Activated CD4-positive, alpha-beta T cell treated with anti-CD3 and anti-CD28 coated beads for 1 hour (primary cell): ENCODE measurements around the gene PMM2.
"Not testable (repeated sequence)": the region's sequence is repeated elsewhere in the genome, so short reads cannot be mapped to it uniquely, and the experiment has no call there.

ENCODE experiments used
- DNase-seq: peaks from one replicate; pipeline ENCODE4 v3.0.0-alpha.2; 2020

PMM2 gene

DNA sequence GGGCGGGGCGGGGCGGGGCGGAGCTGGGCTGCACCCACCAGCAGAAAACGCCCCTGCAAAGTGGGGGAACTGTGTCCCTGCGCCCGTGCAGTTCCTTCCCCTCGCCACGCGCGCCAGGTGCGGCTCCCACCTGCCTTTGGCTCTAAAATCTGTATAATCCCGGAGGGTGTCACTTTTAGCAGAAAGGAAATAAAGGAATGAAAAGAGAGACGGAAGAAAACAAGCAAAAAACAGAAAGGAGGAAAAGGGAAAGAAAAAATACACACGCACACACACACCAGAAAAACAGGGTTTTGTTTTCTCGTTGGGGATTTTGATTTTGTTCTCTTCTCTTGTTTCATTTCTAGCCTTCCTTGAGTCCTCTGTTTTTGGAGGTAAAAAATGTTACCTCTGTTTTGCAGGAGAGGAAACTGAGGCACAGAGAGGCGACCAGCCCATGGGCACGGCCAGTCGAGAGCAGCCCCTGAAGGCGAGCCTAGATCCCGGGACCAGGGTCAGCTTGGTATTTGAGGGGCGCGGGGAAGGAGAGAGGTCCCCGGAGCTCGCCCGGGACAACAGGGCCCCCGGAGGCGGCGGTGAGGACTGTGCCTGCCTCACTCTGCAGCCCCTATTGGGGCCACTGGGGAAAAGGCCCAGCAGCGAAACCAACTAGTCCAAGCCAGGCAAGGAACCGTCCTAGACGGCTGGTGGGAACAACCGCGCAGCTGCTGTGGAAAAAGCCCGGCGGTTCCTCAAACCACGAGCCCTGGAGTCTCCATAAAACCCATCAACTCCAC is 71.8 kb downstream of the PMM2 start:
- DNase-seq = no peak

DNA sequence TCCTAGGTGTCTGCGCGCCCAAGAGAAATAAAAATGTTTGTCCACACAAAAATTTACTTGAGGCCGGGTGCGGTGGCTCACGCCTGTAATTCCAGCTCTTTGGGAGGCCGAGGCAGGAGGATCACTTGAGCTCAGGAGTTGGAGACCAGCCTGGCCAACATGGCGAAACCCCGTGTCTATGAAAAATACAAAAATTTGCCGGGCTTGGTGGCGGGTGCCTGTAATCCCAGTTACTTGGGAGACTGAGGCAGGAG is 72.3 kb downstream of the PMM2 start:
- DNase-seq = not testable (repeated sequence)

DNA sequence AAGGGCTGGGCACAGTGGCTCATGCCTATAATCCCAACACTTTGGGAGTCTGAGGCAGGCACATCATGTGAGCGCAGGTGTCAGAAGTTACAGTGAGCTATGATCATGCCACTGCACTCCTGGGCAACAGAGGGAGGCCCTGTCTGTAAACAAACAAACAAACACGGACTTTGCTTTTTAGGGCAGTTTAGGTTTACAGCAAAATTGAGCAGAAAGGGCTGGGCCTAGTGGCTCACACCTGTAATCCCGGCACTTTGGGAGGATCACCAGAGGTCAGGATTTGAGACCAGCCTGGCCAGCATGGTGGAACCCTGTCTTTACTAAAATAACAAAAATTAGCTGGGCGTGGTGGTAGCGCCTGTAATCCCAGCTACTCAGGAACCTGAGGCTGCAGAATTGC is 74.4 kb downstream of the PMM2 start:
- DNase-seq = no peak

GRCh38 chr16:8872967-8873865 is 75.6 kb downstream of the PMM2 start:
- no peak for DNase-seq

DNA sequence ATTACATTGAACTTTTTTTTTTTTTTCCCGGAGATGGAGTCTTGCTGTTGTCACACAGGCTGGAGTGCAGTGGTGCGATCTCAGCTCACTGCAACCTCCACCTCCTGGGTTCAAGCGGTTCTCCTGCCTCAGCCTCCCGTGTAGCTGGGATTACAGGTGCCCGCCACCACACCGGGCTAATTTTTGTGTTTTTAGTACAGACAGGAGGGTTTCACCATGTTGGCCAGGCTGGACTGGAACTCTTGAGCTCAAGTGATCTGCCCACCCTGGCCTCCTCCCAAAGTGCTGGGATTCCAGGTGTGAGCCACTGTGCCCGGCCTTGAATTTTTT is 76.2 kb downstream of the PMM2 start:
- DNase-seq = not testable (repeated sequence)

DNA sequence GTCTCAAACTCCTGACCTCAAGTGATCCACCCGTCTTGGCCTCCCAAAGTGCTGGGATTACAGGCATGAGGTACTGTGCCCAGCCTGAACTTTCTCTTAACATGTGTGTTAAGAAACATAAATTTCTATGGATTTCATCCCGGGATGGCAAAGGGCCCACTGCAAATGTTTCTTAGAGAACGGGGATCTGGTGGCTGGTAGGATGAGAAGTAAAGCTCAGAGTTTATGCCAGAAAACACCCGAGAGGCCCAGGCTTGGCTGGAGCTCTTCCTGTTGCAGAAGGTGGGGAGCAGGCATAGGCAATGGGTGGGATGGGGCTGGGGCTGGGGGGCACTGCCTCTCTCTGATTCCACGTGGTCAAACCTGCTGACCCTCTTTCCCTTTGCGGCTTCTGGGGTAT is 76.7 kb downstream of the PMM2 start:
- no peak for DNase-seq

GRCh38 chr16:8875317-8875716 is 77.7 kb downstream of the PMM2 start:
- DNase-seq = not testable (repeated sequence)

- no peak for DNase-seq
Measured at GRCh38 chr16:8877894-8878522, 80.4 kb downstream of the PMM2 start.

DNA sequence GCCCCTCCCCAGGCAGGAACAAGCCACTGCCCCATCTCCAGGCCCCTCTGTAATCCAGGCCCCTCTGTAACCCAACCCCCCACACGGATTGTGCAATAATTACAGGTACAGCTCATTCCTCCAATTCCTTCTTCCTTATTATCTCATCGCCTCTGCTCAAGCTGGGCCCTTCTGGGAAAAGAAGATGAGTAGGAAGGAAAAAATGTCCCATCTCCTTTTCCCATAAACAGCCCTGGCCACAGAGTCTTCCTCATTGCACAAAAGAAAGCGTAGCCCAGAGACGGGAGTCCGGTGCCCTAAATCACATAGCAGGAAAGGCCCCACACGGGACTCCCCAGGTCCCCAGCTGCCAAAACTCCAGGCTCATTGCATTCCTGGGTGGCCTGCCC is 80.9 kb downstream of the PMM2 start:
- no peak for DNase-seq

GRCh38 chr16:8880839-8881510 is 83.3 kb downstream of the PMM2 start:
- no peak for DNase-seq

DNA sequence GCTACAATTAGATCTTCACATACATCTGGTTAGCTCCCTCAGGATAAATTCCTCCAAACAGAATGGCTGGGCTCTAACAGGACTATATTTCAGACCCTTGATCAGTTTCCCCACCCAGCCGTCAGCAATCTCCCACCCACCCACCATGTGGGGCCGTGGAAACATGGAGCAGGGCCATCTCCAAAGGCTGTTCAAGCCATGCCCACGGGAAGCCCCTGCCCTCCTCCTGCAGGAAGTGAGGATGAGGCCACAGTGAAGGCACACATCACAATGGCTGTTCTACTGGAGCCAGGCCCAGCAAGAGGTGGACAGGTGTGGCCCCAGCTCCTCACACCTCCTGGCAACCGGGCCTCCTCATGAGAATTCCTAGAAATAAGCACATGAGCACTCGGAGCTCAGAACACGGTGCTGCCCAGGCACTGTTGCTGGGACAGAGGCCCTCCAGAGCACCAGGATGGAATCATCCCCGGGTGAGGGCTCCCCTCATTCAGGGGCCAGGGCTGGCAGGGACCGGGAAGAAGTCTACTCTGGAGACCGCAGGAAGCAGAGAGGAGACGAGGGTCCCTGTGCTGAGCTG is 84.5 kb downstream of the PMM2 start, which contains the start of gene LITAFD:
TSS of gene LITAFD (plus strand) at position 311 of the 577 bp plus-strand sequence. CDS start 2,005 bp downstream, outside the sequence.
- DNase-seq = no peak

DNA sequence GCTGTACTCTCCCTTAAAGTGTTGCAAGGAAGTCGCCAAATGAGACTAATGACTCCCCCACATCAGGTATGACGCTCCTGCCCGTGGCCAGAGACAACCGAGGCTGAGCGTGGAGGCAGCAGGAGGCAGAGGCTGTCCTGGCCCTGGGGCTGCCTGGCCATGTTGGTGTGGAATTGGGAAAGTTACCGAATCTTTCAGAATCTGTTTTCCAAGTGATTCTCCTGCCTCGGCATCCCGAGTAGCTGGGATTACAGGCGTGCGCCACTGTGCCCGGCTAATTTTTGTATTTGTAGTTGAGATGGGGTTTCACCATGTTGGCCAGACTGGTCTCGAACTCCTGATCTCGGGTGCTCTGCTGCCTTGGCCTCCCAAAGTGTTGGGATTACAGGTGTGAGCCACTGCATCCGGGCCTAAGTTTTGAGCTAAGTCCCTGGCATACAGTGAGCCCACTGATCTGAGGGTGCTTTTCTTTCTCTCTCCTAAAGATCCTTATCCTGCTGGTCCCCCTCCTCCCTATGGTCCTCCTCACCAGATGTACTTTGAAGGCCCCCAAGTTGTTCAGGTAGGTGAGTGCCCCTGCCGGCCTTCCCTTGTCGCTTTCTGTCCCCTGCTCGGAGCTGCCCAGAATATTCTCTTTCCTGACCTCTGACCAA is 85.2 kb downstream of the PMM2 start:
- DNase-seq = no peak

DNA sequence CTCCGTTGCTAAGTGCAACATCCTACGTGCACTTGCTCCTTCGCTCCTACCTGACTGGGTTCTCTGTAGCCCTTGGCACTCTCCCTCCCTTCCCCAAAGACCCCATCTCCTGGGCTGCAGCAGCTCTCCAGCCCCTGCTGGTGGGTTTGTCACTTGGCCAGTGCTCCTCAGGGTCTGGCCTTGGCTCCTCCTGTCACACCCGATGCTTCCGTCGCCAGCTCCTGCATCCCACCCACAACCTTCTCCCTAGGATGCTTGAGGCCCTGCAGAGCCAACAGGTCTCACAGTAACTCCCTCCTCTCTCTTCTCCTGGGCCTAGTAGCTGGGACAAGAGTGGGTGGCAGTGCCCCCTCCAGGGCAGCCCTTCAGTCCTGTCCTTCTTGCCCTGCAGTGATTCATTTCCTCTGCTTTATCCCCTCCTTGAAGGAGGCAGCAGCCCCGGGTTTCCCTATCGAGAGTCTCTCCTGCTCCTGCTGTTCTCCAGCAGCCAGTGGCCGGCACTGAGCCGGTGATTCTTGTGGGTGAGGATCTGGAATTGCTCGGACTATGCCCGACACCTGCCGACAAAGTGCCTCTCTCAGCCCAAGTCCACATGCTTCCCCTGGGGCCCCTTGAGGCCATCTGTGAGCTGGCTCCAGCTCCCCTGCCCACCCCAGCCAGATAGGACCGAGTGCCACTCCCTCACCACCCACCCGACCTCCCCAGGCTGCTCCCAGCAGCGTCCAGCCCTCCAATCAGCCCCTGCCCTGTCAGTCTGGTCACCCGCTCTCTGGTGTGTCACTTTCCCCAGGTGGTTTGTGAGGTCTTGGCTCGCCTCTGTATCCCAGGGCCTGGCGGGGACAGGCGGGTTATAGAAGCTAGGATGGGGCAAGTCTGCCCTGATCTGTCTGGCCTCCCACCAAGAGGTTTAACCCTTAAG is 88.3 kb downstream of the PMM2 start:
- DNase-seq = no peak

DNA sequence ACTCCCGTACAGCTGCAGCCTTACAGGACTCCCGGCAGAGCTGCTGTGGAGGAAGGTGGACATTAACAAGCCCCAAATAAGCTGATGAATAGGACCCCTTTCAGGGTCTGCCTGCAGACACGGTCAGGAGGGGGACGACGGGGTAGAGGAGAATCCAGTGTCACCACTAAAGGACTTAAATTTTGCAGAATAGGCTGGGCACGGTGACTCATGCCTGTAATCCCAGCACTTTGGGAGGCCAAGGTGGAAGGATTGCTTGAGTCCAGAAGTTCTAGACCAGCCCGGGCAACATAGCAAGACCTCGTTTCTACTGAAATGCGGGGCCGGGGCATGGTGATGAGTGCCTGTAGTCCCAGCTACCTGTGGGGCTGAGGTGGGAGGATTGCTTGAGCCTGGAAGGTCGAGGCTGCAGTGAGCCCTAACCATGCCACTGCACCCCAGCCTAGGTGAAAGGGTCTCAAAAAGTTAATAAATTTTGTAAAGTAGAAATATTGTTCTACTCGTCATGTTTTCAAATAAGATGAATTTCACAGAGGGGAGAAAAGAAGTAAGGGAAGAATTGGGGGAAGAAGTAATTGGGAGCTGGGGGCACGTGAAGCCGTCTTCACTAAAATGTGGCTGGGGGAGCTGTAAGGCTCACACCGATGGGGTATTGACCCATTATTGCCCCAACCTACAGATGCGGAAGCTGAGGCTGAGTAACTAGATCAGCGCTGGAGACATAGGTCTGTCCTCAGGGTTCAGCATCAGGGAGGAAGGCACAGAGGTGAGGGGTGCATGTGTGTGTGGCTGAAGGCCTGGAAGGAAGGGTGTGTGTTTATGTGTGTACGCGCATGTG is 89.2 kb downstream of the PMM2 start:
- DNase-seq = no peak

DNA sequence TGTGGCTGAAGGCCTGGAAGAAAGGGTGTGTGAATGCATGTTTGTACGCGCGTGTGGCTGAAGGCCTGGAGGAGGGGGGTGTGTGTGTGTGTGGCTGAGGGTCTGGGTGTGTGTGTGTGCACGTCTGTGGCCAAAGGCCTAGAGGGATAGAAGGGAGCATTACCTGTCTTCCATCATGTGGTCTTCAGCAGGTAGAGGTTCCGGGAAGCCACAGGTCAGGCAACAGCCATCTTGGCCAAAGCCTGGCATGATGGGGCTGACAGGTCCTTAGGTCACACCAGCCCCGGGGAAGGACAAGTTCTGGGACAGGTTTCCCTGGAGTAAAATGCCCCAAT is 89.8 kb downstream of the PMM2 start:
- DNase-seq = no peak

- no peak for DNase-seq
Measured at GRCh38 chr16:8887952-8888560, 90.4 kb downstream of the PMM2 start.

GRCh38 chr16:8888951-8889892 is 91.6 kb downstream of the PMM2 start:
- DNase-seq = no peak

- no peak for DNase-seq
Measured at GRCh38 chr16:8889893-8890548, 92.4 kb downstream of the PMM2 start.
